Measurements from ENCODE around the gene SELENON. TPM values are rescaled to one million over a fixed set of nuclear protein-coding genes. Genes with fewer than 3 reads are reported as not detected.

Gene SELENON
- total and polyA plus RNA-seq, 8 donors, result 1.7 to 81.1 (median 20.0) TPM

DNA sequence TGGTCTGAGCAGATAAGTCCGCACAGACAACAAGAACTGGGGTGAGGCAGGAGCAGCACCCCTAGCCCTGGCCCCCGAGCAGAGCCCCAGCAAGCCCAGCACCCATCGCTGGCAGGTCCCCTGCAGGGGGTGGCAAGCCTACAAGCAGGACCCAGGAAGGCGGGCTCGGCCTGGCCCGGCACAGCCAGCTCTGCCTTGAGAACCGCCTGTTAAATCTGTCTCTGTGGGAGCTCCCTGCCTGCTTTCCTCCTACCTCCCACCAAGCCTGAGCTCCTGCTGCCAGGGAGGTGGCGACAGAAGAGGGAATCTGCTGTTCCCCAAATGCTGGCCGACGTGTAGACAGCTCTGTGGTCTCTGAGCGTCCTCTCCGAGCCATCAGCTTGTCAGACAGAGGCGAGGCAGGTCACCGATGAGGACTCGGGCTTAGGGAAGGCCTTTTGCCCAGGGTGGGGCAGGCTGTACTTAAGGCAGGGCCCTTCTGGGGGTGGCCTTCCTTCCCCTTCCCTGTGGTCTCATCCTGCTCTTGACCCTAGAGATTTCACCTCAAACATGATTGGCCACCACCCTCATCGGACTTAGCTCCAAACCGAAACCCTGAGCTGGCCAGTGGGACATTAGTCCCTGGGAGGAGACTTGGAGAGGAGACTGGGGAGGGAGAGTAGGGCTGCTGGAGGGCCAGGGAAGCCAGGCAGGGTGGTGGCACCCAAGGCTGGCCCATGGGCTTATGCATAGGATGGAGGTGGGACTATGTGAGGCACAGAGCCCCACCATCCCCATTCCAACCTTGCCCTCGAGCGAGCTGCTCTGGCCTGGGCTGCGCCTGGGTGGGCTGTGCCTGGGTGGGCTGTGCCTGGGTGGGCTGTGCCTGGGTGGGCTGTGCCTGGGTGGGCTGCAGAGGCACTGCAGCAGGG lies 7.7 kb downstream of the SELENON start:
- WGBS, 5 donors, result 81 to 87% (median 85%) methylated on average over 7 to 20 of the region's 20 CpGs
- H3K36me3 ChIP-seq, result peaks cover 28 to 75% (median 63%) of the 10 kb centered on the region in 4 donors
- H3K4me1 ChIP-seq, result peaks cover 12 to 84% (median 60%) of the 10 kb centered on the region in 4 donors
- intact Hi-C loops (cut with DNase I; ENCODE audit: low total_unique reads), result loop anchor here (5.0 kb wide), 1 partner anchor 195 kb away; no protein-coding TSS in a partner anchor
- H3K4me3 ChIP-seq, result no peak overlapping the region
- no peaks in the 10 kb centered on the region for H3K27me3 ChIP-seq
- TF ChIP-seq POLR2A (IDR thresholded peaks at IDR 0.05) (no peak), POLR2AphosphoS5 (IDR thresholded peaks at IDR 0.05) (no peak), EP300 (IDR thresholded peaks at IDR 0.05) (no peak)
- TF ChIP-seq, protein P1, sequence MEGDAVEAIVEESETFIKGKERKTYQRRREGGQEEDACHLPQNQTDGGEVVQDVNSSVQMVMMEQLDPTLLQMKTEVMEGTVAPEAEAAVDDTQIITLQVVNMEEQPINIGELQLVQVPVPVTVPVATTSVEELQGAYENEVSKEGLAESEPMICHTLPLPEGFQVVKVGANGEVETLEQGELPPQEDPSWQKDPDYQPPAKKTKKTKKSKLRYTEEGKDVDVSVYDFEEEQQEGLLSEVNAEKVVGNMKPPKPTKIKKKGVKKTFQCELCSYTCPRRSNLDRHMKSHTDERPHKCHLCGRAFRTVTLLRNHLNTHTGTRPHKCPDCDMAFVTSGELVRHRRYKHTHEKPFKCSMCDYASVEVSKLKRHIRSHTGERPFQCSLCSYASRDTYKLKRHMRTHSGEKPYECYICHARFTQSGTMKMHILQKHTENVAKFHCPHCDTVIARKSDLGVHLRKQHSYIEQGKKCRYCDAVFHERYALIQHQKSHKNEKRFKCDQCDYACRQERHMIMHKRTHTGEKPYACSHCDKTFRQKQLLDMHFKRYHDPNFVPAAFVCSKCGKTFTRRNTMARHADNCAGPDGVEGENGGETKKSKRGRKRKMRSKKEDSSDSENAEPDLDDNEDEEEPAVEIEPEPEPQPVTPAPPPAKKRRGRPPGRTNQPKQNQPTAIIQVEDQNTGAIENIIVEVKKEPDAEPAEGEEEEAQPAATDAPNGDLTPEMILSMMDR (IDR thresholded peaks at IDR 0.05), result no peak
- no peak for DNase-seq
- H3K9me3 ChIP-seq, result no peaks in the 10 kb centered on the region
- peak overlapping the region in 3 of 5 donors; percentile 33 to 53 (median 49) for H3K27ac ChIP-seq

DNA sequence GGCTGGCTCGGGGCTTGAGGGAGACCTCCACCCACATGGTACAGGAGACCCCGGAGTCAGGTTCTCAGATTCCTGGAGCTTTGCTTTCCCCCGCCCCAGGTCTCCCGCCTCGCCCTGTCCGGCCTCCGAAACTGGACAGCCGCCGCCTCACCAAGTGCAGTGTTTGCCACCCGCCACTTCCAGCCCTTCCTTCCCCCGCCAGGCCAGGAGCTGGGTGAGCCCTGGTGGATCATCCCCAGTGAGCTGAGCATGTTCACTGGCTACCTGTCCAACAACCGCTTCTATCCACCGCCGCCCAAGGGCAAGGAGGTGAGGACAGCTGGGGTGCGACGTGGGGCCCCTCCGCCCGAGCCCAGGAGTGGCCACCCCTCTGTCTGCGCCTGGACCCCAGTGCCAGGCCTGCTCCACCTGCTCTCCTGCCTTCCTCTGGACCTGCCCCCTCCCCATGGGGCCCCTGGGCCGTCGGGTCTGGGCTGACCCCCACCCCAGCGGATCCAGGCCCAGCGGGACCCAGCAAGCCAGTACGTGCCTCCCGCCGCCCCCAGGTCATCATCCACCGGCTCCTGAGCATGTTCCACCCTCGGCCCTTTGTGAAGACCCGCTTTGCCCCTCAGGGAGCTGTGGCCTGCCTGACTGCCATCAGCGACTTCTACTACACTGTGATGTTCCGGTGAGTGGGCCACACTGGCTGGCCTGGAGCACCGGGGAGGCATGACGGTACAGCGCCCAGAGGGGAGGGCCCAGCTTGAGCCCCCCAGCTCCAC lies 8.7 kb downstream of the SELENON start:
- Histone ChIP-seq H3K27ac (peak overlapping the region in 4 of 5 donors; percentile 2 to 49 (median 31)), H3K27me3 (no peaks in the 10 kb centered on the region), H3K4me3 (no peak overlapping the region), H3K4me1 (peaks cover 12 to 75% (median 55%) of the 10 kb centered on the region in 4 donors), H3K9me3 (no peaks in the 10 kb centered on the region), H3K36me3 (peaks cover 30 to 84% (median 72%) of the 10 kb centered on the region in 4 donors)
- intact Hi-C loops (cut with DNase I; ENCODE audit: low total_unique reads), result loop anchor here (5.0 kb wide), 1 partner anchor 196 kb away; no protein-coding TSS in a partner anchor
- WGBS, 5 donors, result 79 to 89% (median 87%) methylated on average over 15 to 34 of the region's 34 CpGs
- no peak for TF ChIP-seq POLR2A (IDR thresholded peaks at IDR 0.05)
- DNase-seq, result no peak

DNA sequence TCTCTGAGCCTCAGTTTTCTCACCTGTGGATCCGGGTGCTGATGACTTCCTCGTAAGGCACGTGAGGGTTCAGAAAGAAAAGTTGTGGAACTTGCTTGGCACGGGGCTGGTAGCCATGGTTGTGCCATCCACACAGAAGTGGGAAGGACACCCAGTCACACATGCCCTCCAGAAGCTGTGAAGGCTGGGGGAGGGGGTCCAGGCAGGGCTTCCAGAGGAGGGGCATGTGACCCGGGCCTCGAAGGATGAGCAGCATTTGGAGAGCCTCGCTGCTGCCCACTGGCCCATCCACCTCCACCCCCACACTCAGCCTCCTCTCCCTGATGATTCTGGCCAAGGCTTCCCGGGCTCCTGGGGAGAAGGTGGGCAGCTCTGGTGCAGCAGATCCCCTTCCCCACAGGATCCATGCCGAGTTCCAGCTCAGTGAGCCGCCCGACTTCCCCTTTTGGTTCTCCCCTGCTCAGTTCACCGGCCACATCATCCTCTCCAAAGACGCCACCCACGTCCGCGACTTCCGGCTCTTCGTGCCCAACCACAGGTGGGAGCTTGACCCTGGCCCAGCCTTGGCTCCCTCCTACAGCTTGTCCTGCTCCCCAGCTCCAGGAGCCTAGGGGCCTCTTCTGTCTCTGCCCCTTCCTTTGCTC lies 9.4 kb downstream of the SELENON start:
- DNase-seq, result peak in 1 of 2 donors; percentile 53
- Histone ChIP-seq H3K27ac (peak overlapping the region in 2 of 5 donors; percentile 26 to 36), H3K36me3 (peaks cover 37 to 91% (median 79%) of the 10 kb centered on the region in 4 donors), H3K27me3 (no peaks in the 10 kb centered on the region), H3K4me3 (no peak overlapping the region), H3K9me3 (no peaks in the 10 kb centered on the region), H3K4me1 (peaks cover 12 to 68% (median 51%) of the 10 kb centered on the region in 4 donors)
- 64 to 79% (median 71%) methylated on average over 18 of the region's 18 CpGs for WGBS, 5 donors
- intact Hi-C loops (cut with DNase I; ENCODE audit: low total_unique reads), result loop anchor here (5.0 kb wide), 1 partner anchor 197 kb away; no protein-coding TSS in a partner anchor
- TF ChIP-seq EP300 (IDR thresholded peaks at IDR 0.05), result no peak
- TF ChIP-seq POLR2A (IDR thresholded peaks at IDR 0.05), result no peak
- TF ChIP-seq, protein P1 (IDR thresholded peaks at IDR 0.05), result no peak
- no peak for TF ChIP-seq POLR2AphosphoS5 (IDR thresholded peaks at IDR 0.05)

DNA sequence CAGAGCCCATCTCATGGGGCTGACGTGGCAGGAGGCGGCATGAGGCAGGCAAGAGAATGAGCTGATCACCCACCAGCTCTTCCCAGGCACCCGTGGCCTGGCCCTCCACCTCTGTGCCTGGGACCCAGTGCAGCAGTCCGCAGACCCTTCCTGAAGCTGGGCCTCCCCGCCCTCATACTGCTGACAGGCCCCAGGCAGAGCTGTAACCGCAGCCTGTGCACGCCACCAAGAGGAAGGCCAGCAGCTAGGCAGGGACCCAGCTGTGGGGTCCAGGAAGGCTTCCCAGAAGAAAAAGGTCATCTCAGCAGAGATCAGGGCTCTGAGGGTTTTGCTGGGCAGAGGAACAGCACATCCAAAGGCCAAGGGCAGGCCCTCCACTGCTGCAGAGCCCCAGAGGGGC lies 9.9 kb downstream of the SELENON start:
- no peaks in the 10 kb centered on the region for H3K9me3 ChIP-seq
- H3K27ac ChIP-seq, result peak overlapping the region in 2 of 5 donors; percentile 19 to 36
- H3K27me3 ChIP-seq, result no peaks in the 10 kb centered on the region
- DNase-seq, result no peak
- WGBS, 5 donors, result 84 to 94% (median 92%) methylated on average over 3 to 7 of the region's 7 CpGs
- TF ChIP-seq, protein P1 (IDR thresholded peaks at IDR 0.05), result no peak
- TF ChIP-seq POLR2AphosphoS5 (IDR thresholded peaks at IDR 0.05) (no peak), POLR2A (IDR thresholded peaks at IDR 0.05) (no peak), EP300 (IDR thresholded peaks at IDR 0.05) (no peak)
- H3K4me3 ChIP-seq, result no peak overlapping the region
- intact Hi-C loops (cut with DNase I; ENCODE audit: low total_unique reads), result loop anchor here (5.0 kb wide), 1 partner anchor 198 kb away; no protein-coding TSS in a partner anchor
- peaks cover 12 to 62% (median 48%) of the 10 kb centered on the region in 4 donors for H3K4me1 ChIP-seq
- H3K36me3 ChIP-seq, result peaks cover 43 to 95% (median 84%) of the 10 kb centered on the region in 4 donors
